PC-9 (cell line): ENCODE measurements around the gene CTBP2.

ENCODE experiments used
- EZH2 ChIP-seq: fragments of 200-600 bp; sonication (generic); IDR thresholded peaks from 2 replicates; pipeline ENCODE4 v1.8.0; 2017; ENCODE audit warnings: antibody characterized with exemption, low read depth
- TF ChIP-seq, protein P1 (sequence below): fragments of 200-600 bp; sonication (generic); conservative IDR thresholded peaks from 2 replicates; pipeline ENCODE4 v1.6.1; 2017; ENCODE audit warnings: mixed run types, antibody characterized with exemption, mild to moderate bottlenecking, moderate library complexity

DNA sequence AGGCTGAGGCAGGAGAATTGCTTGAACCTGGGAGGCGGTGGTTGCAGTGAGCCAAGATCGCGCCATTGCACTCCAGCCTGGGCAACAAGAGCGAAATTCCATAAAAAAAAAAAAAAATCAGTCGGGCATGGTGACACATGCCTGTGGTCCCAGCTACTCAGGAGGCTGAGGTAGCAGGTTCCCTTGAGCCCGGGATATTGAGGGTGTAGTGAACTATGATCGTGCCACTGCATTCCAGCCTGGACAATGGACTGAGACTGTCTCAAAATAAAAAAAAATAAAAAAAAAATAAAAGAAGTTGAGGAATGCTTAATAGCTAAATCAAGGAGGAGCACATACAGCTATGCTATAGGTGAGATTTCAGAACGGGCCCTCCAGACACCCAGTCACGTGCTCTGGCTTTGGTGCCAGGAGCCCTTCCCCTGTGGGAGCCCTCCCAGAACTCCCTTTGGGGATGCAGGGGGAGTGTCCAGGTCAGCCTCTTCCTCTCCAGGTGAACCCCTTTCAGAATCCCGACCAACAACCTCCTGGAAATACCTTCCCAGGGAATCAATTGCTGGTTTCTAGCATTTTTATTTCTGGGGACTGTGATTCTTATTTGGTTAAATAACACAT is 42.9 kb upstream of the CTBP2 start:
- TF ChIP-seq, protein P1, sequence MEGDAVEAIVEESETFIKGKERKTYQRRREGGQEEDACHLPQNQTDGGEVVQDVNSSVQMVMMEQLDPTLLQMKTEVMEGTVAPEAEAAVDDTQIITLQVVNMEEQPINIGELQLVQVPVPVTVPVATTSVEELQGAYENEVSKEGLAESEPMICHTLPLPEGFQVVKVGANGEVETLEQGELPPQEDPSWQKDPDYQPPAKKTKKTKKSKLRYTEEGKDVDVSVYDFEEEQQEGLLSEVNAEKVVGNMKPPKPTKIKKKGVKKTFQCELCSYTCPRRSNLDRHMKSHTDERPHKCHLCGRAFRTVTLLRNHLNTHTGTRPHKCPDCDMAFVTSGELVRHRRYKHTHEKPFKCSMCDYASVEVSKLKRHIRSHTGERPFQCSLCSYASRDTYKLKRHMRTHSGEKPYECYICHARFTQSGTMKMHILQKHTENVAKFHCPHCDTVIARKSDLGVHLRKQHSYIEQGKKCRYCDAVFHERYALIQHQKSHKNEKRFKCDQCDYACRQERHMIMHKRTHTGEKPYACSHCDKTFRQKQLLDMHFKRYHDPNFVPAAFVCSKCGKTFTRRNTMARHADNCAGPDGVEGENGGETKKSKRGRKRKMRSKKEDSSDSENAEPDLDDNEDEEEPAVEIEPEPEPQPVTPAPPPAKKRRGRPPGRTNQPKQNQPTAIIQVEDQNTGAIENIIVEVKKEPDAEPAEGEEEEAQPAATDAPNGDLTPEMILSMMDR, result no peak
- no peak for TF ChIP-seq EZH2
